Measurements from ENCODE around the gene RBBP9. TPM values are rescaled to one million over a fixed set of nuclear protein-coding genes. Genes with fewer than 3 reads are reported as not detected.

Gene RBBP9
- total RNA-seq, 1 experiment from 2014 or later, result 6.8 TPM

GRCh38 chr20:18477821-18478220 lies 19.2 kb downstream of the RBBP9 start:
- Mint-ChIP-seq H3K36me3 (ENCODE audit: insufficient read depth, unreplicated experiment) (peaks cover 87% of the 10 kb centered on the region), H3K9me3 (ENCODE audit: unreplicated experiment) (no peaks in the 10 kb centered on the region), H3K4me1 (ENCODE audit: insufficient read depth, unreplicated experiment) (no peaks in the 10 kb centered on the region), H3K27ac (ENCODE audit: low read depth, unreplicated experiment) (no peak overlapping the region), H3K27me3 (ENCODE audit: insufficient read depth, unreplicated experiment) (no peaks in the 10 kb centered on the region), H3K4me3 (ENCODE audit: unreplicated experiment) (no peak overlapping the region)
- DNase-seq (ENCODE audit: unreplicated experiment), result no peak
- BruUV-seq (replicated peaks), result no TSS peak
- ChIA-PET POLR2A (interaction anchor here (0.9 to 5.6 kb wide), 3 partner anchors 9 to 29 kb away, joined by 3 to 38 read pairs (median 6); partner anchors contain the start of genes DZANK1, POLR3F and SEC23B), CTCF (interaction anchor here (0.7 to 1.2 kb wide), 3 partner anchors 65 to 737 kb away, joined by 3 to 5 read pairs (median 3); no protein-coding TSS in a partner anchor)
- intact Hi-C loops (cut with micrococcal nuclease), result no loop called here
- TF ChIP-seq CTCF (IDR thresholded peaks at IDR 0.05; ENCODE audit: unreplicated experiment), result no peak

GRCh38 chr20:18477218-18477617 lies 19.8 kb downstream of the RBBP9 start:
- CTCF ChIA-PET, result interaction anchor here (0.8 to 1.2 kb wide), 2 partner anchors 65 to 139 kb away, joined by 3 read pairs; no protein-coding TSS in a partner anchor
- BruUV-seq (replicated peaks), result no TSS peak

GRCh38 chr20:18466894-18467730 lies 29.9 kb downstream of the RBBP9 start, which contains the start of the genes DZANK1 and POLR3F:
TSS of gene DZANK1 (minus strand) at chr20:18467030. CDS start at chr20:18465358, 1,672 bp downstream.
TSS of gene POLR3F (plus strand) at chr20:18467390. CDS start at chr20:18467507, 117 bp downstream.
- H3K27ac Mint-ChIP-seq (ENCODE audit: low read depth, unreplicated experiment), result peak within 1 kb of the TSS; percentile 99
- POLR2A ChIA-PET, result interaction anchor here (0.6 to 6.4 kb wide), 33 partner anchors 9 to 1585 kb away, joined by 3 to 108 read pairs (median 6); partner anchors contain the start of genes CFAP61, CRNKL1, RBBP9 and SEC23B
- no peaks in the 10 kb centered on the region for H3K27me3 Mint-ChIP-seq (ENCODE audit: insufficient read depth, unreplicated experiment)
- H3K9me3 Mint-ChIP-seq (ENCODE audit: unreplicated experiment), result no peaks in the 10 kb centered on the region
- H3K36me3 Mint-ChIP-seq (ENCODE audit: insufficient read depth, unreplicated experiment), result peaks cover 9% of the 10 kb centered on the region
- H3K4me3 Mint-ChIP-seq (ENCODE audit: unreplicated experiment), result peak within 1 kb of the TSS; percentile 98
- BruUV-seq (replicated peaks), result no TSS peak
- CTCF ChIA-PET, result interaction anchor here (0.6 to 2.2 kb wide), 9 partner anchors 18 to 1446 kb away, joined by 3 to 8 read pairs (median 4); partner anchors contain the start of gene RBBP9
- TF ChIP-seq CTCF (IDR thresholded peaks at IDR 0.05; ENCODE audit: unreplicated experiment), result no peak
- peak; percentile 96 for DNase-seq (ENCODE audit: unreplicated experiment)
- H3K4me1 Mint-ChIP-seq (ENCODE audit: insufficient read depth, unreplicated experiment), result no peaks in the 10 kb centered on the region
- intact Hi-C loops (cut with micrococcal nuclease), result loop anchor here (1.0 to 5.0 kb wide), 3 partner anchors 29 to 120 kb away; partner anchors contain the start of genes DTD1 and SEC23B

More at GRCh38 chr20:18477218-18477617, 19.8 kb downstream of the RBBP9 start:
- intact Hi-C loops (cut with micrococcal nuclease), result no loop called here
- Mint-ChIP-seq H3K4me3 (ENCODE audit: unreplicated experiment) (no peak overlapping the region), H3K9me3 (ENCODE audit: unreplicated experiment) (no peaks in the 10 kb centered on the region), H3K27me3 (ENCODE audit: insufficient read depth, unreplicated experiment) (no peaks in the 10 kb centered on the region), H3K4me1 (ENCODE audit: insufficient read depth, unreplicated experiment) (no peaks in the 10 kb centered on the region), H3K27ac (ENCODE audit: low read depth, unreplicated experiment) (no peak overlapping the region), H3K36me3 (ENCODE audit: insufficient read depth, unreplicated experiment) (peaks cover 85% of the 10 kb centered on the region)
- POLR2A ChIA-PET, result interaction anchor here (1.9 to 5.6 kb wide), 2 partner anchors 11 to 30 kb away, joined by 6 to 38 read pairs; partner anchors contain the start of genes DZANK1, POLR3F and SEC23B
- no peak for TF ChIP-seq CTCF (IDR thresholded peaks at IDR 0.05; ENCODE audit: unreplicated experiment)
- no peak for DNase-seq (ENCODE audit: unreplicated experiment)

- no peaks in the 10 kb centered on the region for H3K27me3 Mint-ChIP-seq (ENCODE audit: insufficient read depth, unreplicated experiment)
- no peaks in the 10 kb centered on the region for H3K9me3 Mint-ChIP-seq (ENCODE audit: unreplicated experiment)
- intact Hi-C loops (cut with micrococcal nuclease), result loop anchor here (2.0 to 5.0 kb wide), 2 partner anchors 40 to 121 kb away; partner anchors contain the start of genes DTD1 and SEC23B
- TF ChIP-seq CTCF (IDR thresholded peaks at IDR 0.05; ENCODE audit: unreplicated experiment), result no peak
- DNase-seq (ENCODE audit: unreplicated experiment), result no peak
- H3K36me3 Mint-ChIP-seq (ENCODE audit: insufficient read depth, unreplicated experiment), result peaks cover 6% of the 10 kb centered on the region
- POLR2A ChIA-PET, result interaction anchor here (0.6 to 6.4 kb wide), 27 partner anchors 8 to 1586 kb away, joined by 3 to 108 read pairs (median 7); partner anchors contain the start of genes CFAP61, CRNKL1, RBBP9 and SEC23B
- CTCF ChIA-PET, result interaction anchor here (0.6 to 2.2 kb wide), 9 partner anchors 11 to 1446 kb away, joined by 3 to 8 read pairs (median 3); partner anchors contain the start of gene RBBP9
- peak overlapping the region; percentile 99 for H3K27ac Mint-ChIP-seq (ENCODE audit: low read depth, unreplicated experiment)
- H3K4me3 Mint-ChIP-seq (ENCODE audit: unreplicated experiment), result peak overlapping the region; percentile 98
- no peaks in the 10 kb centered on the region for H3K4me1 Mint-ChIP-seq (ENCODE audit: insufficient read depth, unreplicated experiment)
- BruUV-seq (replicated peaks), result TSS peak; percentile 58
These were observed 30.5 kb downstream of the RBBP9 start for GRCh38 chr20:18466574-18466893.
